Measurements from ENCODE around the gene SPSB3. TPM values are rescaled to one million over a fixed set of nuclear protein-coding genes. Genes with fewer than 3 reads are reported as not detected.
A peak's percentile ranks its signal among the peaks of the same experiment; 100 is the strongest.

Gene SPSB3
- total and polyA plus RNA-seq, 2 of the 13 experiments (the other 11 are each of a cell fraction or from before 2014, with no cell fraction given) = 13.2 to 21.9 TPM

DNA sequence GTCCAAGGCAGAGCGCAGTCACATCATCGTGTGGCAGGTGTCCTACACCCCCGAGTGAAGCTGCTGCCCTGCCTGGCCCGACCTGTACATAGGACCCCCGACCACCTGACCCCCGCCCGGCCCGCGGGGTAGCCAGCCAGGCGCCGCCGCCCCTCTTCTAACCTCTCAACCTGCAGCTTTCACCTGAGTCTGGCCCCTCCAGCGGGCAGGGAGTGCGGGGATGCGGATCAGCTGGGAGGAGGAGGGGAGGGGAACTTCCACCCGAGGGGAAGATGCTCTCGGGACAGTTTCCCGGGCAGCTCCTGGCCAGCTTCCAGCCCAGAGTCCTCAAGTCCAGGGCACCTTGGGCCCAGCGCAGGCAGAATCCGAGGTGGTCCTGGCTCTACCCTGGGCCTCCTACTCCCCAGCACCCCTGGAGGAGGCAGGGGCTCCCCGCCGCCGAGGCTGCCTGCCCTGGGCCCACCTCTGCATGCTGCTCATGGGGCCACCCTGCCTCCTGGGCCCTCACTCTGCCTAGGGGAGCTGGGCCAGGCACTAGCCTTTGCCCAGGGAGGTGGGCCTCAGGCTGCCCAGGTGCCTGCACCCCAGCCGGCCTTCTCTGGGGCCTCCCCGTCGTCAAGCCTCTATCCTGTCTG lies 13.5 kb downstream of the SPSB3 start (continued):
- TF ChIP-seq TAF15 (IDR thresholded peaks at IDR 0.05; ENCODE audit: low read depth, low read length, poor library complexity, severe bottlenecking) = peak; percentile 21
- no peak for TF ChIP-seq PTBP1 (IDR thresholded peaks at IDR 0.05; ENCODE audit: low read depth, low read length, poor library complexity, severe bottlenecking)
- TF ChIP-seq, protein P1, sequence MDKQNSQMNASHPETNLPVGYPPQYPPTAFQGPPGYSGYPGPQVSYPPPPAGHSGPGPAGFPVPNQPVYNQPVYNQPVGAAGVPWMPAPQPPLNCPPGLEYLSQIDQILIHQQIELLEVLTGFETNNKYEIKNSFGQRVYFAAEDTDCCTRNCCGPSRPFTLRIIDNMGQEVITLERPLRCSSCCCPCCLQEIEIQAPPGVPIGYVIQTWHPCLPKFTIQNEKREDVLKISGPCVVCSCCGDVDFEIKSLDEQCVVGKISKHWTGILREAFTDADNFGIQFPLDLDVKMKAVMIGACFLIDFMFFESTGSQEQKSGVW (CRISPR knock-in tag; IDR thresholded peaks at IDR 0.05; ENCODE audit: borderline replicate concordance) = no peak
- TF ChIP-seq, protein P2, sequence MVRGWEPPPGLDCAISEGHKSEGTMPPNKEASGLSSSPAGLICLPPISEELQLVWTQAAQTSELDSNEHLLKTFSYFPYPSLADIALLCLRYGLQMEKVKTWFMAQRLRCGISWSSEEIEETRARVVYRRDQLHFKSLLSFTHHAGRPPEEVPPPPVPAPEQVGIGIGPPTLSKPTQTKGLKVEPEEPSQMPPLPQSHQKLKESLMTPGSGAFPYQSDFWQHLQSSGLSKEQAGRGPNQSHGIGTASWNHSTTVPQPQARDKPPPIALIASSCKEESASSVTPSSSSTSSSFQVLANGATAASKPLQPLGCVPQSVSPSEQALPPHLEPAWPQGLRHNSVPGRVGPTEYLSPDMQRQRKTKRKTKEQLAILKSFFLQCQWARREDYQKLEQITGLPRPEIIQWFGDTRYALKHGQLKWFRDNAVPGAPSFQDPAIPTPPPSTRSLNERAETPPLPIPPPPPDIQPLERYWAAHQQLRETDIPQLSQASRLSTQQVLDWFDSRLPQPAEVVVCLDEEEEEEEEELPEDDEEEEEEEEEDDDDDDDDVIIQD (CRISPR knock-in tag; IDR thresholded peaks at IDR 0.05; ENCODE audit: low read depth) = no peak
- peak in 1 of 2 experiments; percentile 41; a peak in 1 of 4 replicates for TF ChIP-seq POLR2A (IDR thresholded peaks at IDR 0.05; ENCODE audit: insufficient read depth in 1 of 2, low read depth in 2 of 2, low read length in 2 of 2)
- no peak for TF ChIP-seq ZNF720 (CRISPR knock-in tag; IDR thresholded peaks at IDR 0.05)
- TF ChIP-seq ZNF557 (CRISPR knock-in tag; IDR thresholded peaks at IDR 0.05) = no peak
- TF ChIP-seq, protein P3, sequence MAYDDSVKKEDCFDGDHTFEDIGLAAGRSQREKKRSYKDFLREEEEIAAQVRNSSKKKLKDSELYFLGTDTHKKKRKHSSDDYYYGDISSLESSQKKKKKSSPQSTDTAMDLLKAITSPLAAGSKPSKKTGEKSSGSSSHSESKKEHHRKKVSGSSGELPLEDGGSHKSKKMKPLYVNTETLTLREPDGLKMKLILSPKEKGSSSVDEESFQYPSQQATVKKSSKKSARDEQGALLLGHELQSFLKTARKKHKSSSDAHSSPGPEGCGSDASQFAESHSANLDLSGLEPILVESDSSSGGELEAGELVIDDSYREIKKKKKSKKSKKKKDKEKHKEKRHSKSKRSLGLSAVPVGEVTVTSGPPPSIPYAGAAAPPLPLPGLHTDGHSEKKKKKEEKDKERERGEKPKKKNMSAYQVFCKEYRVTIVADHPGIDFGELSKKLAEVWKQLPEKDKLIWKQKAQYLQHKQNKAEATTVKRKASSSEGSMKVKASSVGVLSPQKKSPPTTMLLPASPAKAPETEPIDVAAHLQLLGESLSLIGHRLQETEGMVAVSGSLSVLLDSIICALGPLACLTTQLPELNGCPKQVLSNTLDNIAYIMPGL (CRISPR knock-in tag; IDR thresholded peaks at IDR 0.05; ENCODE audit: borderline replicate concordance in 1 of 2, low read depth in 1 of 2) = no peak
- TF ChIP-seq ZNF441 (CRISPR knock-in tag; IDR thresholded peaks at IDR 0.05; ENCODE audit: borderline replicate concordance) = no peak
- no peak for TF ChIP-seq HDAC1 (CRISPR knock-in tag; IDR thresholded peaks at IDR 0.05)
- TF ChIP-seq GABPB1 (CRISPR knock-in tag; IDR thresholded peaks at IDR 0.05) = peak; percentile 4; the same call in 1 of the 2 replicates
- TF ChIP-seq PRMT3 (CRISPR knock-in tag; IDR thresholded peaks at IDR 0.05; ENCODE audit: borderline replicate concordance, low read depth) = no peak
- no peak for TF ChIP-seq HNRNPUL1 (IDR thresholded peaks at IDR 0.05; ENCODE audit: low read depth, low read length)
- TF ChIP-seq PCBP2 (optimal IDR thresholded peaks at IDR 0.05; ENCODE audit: low read depth, low read length, poor library complexity, severe bottlenecking) = no peak
- TF ChIP-seq SSRP1 (CRISPR knock-in tag; IDR thresholded peaks at IDR 0.05) = no peak
- TF ChIP-seq ZBTB1 (CRISPR knock-in tag; IDR thresholded peaks at IDR 0.05; ENCODE audit: borderline replicate concordance) = no peak
- TF ChIP-seq ZNF776 (CRISPR knock-in tag; IDR thresholded peaks at IDR 0.05) = no peak
- TF ChIP-seq, protein P4, sequence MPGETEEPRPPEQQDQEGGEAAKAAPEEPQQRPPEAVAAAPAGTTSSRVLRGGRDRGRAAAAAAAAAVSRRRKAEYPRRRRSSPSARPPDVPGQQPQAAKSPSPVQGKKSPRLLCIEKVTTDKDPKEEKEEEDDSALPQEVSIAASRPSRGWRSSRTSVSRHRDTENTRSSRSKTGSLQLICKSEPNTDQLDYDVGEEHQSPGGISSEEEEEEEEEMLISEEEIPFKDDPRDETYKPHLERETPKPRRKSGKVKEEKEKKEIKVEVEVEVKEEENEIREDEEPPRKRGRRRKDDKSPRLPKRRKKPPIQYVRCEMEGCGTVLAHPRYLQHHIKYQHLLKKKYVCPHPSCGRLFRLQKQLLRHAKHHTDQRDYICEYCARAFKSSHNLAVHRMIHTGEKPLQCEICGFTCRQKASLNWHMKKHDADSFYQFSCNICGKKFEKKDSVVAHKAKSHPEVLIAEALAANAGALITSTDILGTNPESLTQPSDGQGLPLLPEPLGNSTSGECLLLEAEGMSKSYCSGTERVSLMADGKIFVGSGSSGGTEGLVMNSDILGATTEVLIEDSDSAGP (CRISPR knock-in tag; IDR thresholded peaks at IDR 0.05; ENCODE audit: borderline replicate concordance) = 0 out of 2 replicates have a peak, but pooled peaks have one; percentile 11
- TF ChIP-seq FIP1L1 (IDR thresholded peaks at IDR 0.05; ENCODE audit: borderline replicate concordance, insufficient read depth, low read depth, low read length) = no peak
- no peak for TF ChIP-seq ZFP36L2 (CRISPR knock-in tag; IDR thresholded peaks at IDR 0.05)
- TF ChIP-seq ZKSCAN1 (IDR thresholded peaks at IDR 0.05; ENCODE audit: low read length) = no peak
- TF ChIP-seq, protein P5, sequence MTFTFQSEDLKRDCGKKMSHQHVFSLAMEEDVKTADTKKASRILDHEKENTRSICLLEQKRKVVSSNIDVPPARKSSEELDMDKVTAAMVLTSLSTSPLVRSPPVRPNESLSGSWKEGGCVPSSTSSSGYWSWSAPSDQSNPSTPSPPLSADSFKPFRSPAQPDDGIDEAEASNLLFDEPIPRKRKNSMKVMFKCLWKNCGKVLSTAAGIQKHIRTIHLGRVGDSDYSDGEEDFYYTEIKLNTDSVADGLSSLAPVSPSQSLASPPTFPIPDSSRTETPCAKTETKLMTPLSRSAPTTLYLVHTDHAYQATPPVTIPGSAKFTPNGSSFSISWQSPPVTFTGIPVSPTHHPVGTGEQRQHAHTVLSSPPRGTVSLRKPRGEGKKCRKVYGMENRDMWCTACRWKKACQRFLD (CRISPR knock-in tag; IDR thresholded peaks at IDR 0.05; ENCODE audit: borderline replicate concordance) = no peak

Measured in HepG2 (cell line).